GM23338 (cell line): ENCODE measurements around the gene DHRS2. TPM values are rescaled to one million over a fixed set of nuclear protein-coding genes. Genes with fewer than 3 reads are reported as not detected.

Experiments
- ATAC-seq: fragments of 200-7000 bp; cut with Tn5 transposase; 3 replicates; pipeline ENCODE4 v1.9.1; 2020
- DNase-seq: peaks from one replicate; pipeline ENCODE4 v3.0.0-alpha.2; 2015; ENCODE audit warnings: low spot score
- H2AFZ ChIP-seq: fragments of 200-600 bp; sonication (generic); 2 replicates; pipeline ENCODE4 v1.8.0; 2016; ENCODE audit warnings: antibody characterized with exemption, mild to moderate bottlenecking, moderate library complexity
- H3F3A ChIP-seq: fragments of 200-600 bp; sonication (generic); replicated peaks from 2 replicates; pipeline ENCODE4 v1.8.0; 2017; ENCODE audit warnings: antibody characterized with exemption, mixed run types, low read depth
- H3K27ac ChIP-seq: fragments of 200-600 bp; sonication (generic); 2 replicates; pipeline ENCODE4 v1.6.1; 2016; ENCODE audit warnings: low read depth
- H3K27me3 ChIP-seq: fragments of 200-600 bp; sonication (generic); 2 replicates; pipeline ENCODE4 v1.8.0; 2016; ENCODE audit warnings: mild to moderate bottlenecking, mixed run types, moderate library complexity; ENCODE audit not compliant: insufficient read depth
- H3K36me3 ChIP-seq: fragments of 200-600 bp; sonication (generic); 2 replicates; pipeline ENCODE4 v1.8.0; 2016; ENCODE audit warnings: mild to moderate bottlenecking; ENCODE audit not compliant: insufficient read depth
- H3K4me1 ChIP-seq: fragments of 200-600 bp; sonication (generic); 2 replicates; pipeline ENCODE4 v1.8.0; 2016; ENCODE audit warnings: mild to moderate bottlenecking, moderate library complexity; ENCODE audit not compliant: insufficient read depth
- H3K4me2 ChIP-seq: fragments of 200-600 bp; sonication (generic); 2 replicates; pipeline ENCODE4 v1.7.1; 2017; ENCODE audit warnings: mixed run types
- H3K4me3 ChIP-seq: fragments of 200-600 bp; sonication (generic); 2 replicates; pipeline ENCODE4 v1.6.1; 2016; ENCODE audit warnings: mixed run types
- H3K79me2 ChIP-seq: fragments of 200-600 bp; sonication (generic); replicated peaks from 2 replicates; pipeline ENCODE4 v1.8.0; 2017; ENCODE audit warnings: mild to moderate bottlenecking; ENCODE audit not compliant: insufficient read depth
- H3K9me2 ChIP-seq: fragments of 200-600 bp; sonication (generic); 2 replicates; pipeline ENCODE4 v1.8.0; 2017; ENCODE audit not compliant: insufficient read depth
- H4K20me1 ChIP-seq: fragments of 200-600 bp; sonication (generic); replicated peaks from 2 replicates; pipeline ENCODE4 v1.8.0; 2017; ENCODE audit warnings: mild to moderate bottlenecking; ENCODE audit not compliant: insufficient read depth
- H3K27ac Mint-ChIP-seq: 2 replicates; pipeline ENCODE4 v1.8.0; 2020; ENCODE audit warnings: inconsistent platforms, mild to moderate bottlenecking, moderate library complexity, mixed read lengths
- H3K27me3 Mint-ChIP-seq: 3 replicates; pipeline ENCODE4 v1.8.0; 2022; ENCODE audit warnings: low read depth, mild to moderate bottlenecking, moderate library complexity, mixed read lengths, inconsistent platforms; ENCODE audit not compliant: insufficient read depth, poor library complexity
- H3K36me3 Mint-ChIP-seq: 3 replicates; pipeline ENCODE4 v1.8.0; 2021; ENCODE audit warnings: low read depth, mild to moderate bottlenecking, inconsistent platforms, moderate library complexity, mixed read lengths
- H3K4me1 Mint-ChIP-seq: 3 replicates; pipeline ENCODE4 v1.8.0; 2020; ENCODE audit warnings: mild to moderate bottlenecking, inconsistent platforms, mixed read lengths
- H3K4me3 Mint-ChIP-seq: 3 replicates; pipeline ENCODE4 v1.8.0; 2021; ENCODE audit warnings: moderate library complexity, mild to moderate bottlenecking, inconsistent platforms, mixed read lengths
- H3K9me3 Mint-ChIP-seq: 3 replicates; pipeline ENCODE4 v1.8.0; 2020; ENCODE audit warnings: moderate library complexity, mild to moderate bottlenecking, inconsistent platforms, mixed read lengths
- CREB1 ChIP-seq: fragments of 250-450 bp; sonication (Bioruptor Pico); IDR thresholded peaks from 2 replicates; pipeline ENCODE4 v1.5.0; 2020; ENCODE audit warnings: low read depth, mild to moderate bottlenecking, moderate library complexity
- CTCF ChIP-seq, 2 experiments: fragments of 200-600 bp in 1 of 2; sonication (generic) in 1 of 2; conservative IDR thresholded peaks; 2 replicates each; pipeline versions ENCODE4 v1.5.1 to v1.6.1; 2016 to 2017; ENCODE audit warnings: antibody characterized with exemption in 2 of 2, low read depth in 2 of 2, mild to moderate bottlenecking in 2 of 2, moderate library complexity in 1 of 2
- ETS1 ChIP-seq: IDR thresholded peaks from 2 replicates; pipeline ENCODE4 v1.6.1; 2016; ENCODE audit warnings: antibody characterized with exemption
- EZH2phosphoT487 ChIP-seq: fragments of 200-600 bp; sonication (generic); IDR thresholded peaks from one replicate; pipeline ENCODE4 v1.8.1; 2018; ENCODE audit warnings: antibody characterized with exemption; ENCODE audit not compliant: unreplicated experiment
- REST ChIP-seq: IDR thresholded peaks from one replicate; pipeline ENCODE4 v1.6.1; 2018; ENCODE audit warnings: antibody characterized with exemption; ENCODE audit not compliant: unreplicated experiment
- STAT1 ChIP-seq: IDR thresholded peaks from one replicate; pipeline ENCODE4 v1.6.1; 2016; ENCODE audit warnings: antibody characterized with exemption; ENCODE audit not compliant: unreplicated experiment
- ZNF114 ChIP-seq: fragments of 250-450 bp; sonication (Bioruptor Pico); IDR thresholded peaks from 2 replicates; pipeline ENCODE4 v1.5.0; 2020; ENCODE audit warnings: mild to moderate bottlenecking, moderate library complexity
- ZNF331 ChIP-seq: fragments of 250-450 bp; sonication (Bioruptor Pico); IDR thresholded peaks from 2 replicates; pipeline ENCODE4 v1.5.0; 2020; ENCODE audit warnings: low read depth, mild to moderate bottlenecking, moderate library complexity
- polyA plus RNA-seq: library from polyadenylated mRNA; unstranded; fragments of >200 nt; fragmentation: Nextera tagmentation; extraction: Ambion mirVana; gene quantifications from 2 replicates; pipeline ENCODE4 v1.2.1, GENCODE V29; 2016
- total RNA-seq: library from RNA; depleted of rRNA; stranded (reverse); fragments of >200 nt; shearing (Covaris generic); gene quantifications from 2 replicates; pipeline ENCODE4 v1.2.3, GENCODE V29; 2014

The DHRS2 gene
- total and polyA plus RNA-seq, 2 experiments from 2014 or later, result 0.42 to 0.48 TPM

- no peak overlapping the region for H3K27ac ChIP-seq
- no peak overlapping the region for H3K4me3 ChIP-seq
- no peaks in the 10 kb centered on the region for H3K27me3 ChIP-seq
- no peaks in the 10 kb centered on the region for H3K36me3 ChIP-seq
- peaks cover 7% of the 10 kb centered on the region for H3K4me1 Mint-ChIP-seq
- H3F3A ChIP-seq, result no peaks in the 10 kb centered on the region
- ATAC-seq, result no peak
- H3K4me3 Mint-ChIP-seq, result no peak overlapping the region
- peaks cover 8% of the 10 kb centered on the region; the same call in 2 of the 3 replicates for H3K9me3 Mint-ChIP-seq
- H2AFZ ChIP-seq, result 0 out of 2 replicates have a peak overlapping the region, but pooled peaks have one; percentile 18
- no peak overlapping the region for H3K27ac Mint-ChIP-seq
- no peaks in the 10 kb centered on the region for H4K20me1 ChIP-seq
- H3K4me1 ChIP-seq, result no peaks in the 10 kb centered on the region
- no peaks in the 10 kb centered on the region; the same call in 2 of the 3 replicates for H3K36me3 Mint-ChIP-seq
- TF ChIP-seq STAT1 (no peak), CTCF (conservative IDR thresholded peaks at IDR 0.05; ENCODE audit: low read depth in 2 of 2) (no peak)
- peaks cover 1% of the 10 kb centered on the region for H3K27me3 Mint-ChIP-seq
- H3K4me2 ChIP-seq, result no peak overlapping the region
- H3K9me2 ChIP-seq, result peaks cover 8% of the 10 kb centered on the region; the same call in 1 of the 2 replicates
- H3K79me2 ChIP-seq, result no peaks in the 10 kb centered on the region
- DNase-seq, result no peak
Observed at GRCh38 chr14:23610815-23611289, 25.3 kb upstream of the DHRS2 start.

- no peak for TF ChIP-seq CREB1 (CRISPR knock-in tag)
- TF ChIP-seq ETS1, result no peak
- no peak for TF ChIP-seq EZH2phosphoT487
- no peak for TF ChIP-seq ZNF331 (CRISPR knock-in tag)
- TF ChIP-seq ZNF114 (CRISPR knock-in tag), result no peak
- no peak for TF ChIP-seq STAT1
- Histone ChIP-seq H3K4me2 (no peak overlapping the region), H3K36me3 (no peaks in the 10 kb centered on the region), H3K27me3 (no peaks in the 10 kb centered on the region), H3K4me3 (no peak overlapping the region), H3K79me2 (no peaks in the 10 kb centered on the region), H2AFZ (no peak overlapping the region), H4K20me1 (no peaks in the 10 kb centered on the region), H3F3A (no peaks in the 10 kb centered on the region), H3K4me1 (no peaks in the 10 kb centered on the region), H3K27ac (no peak overlapping the region), H3K9me2 (peaks cover 8% of the 10 kb centered on the region; the same call in 1 of the 2 replicates)
- H3K9me3 Mint-ChIP-seq, result peaks cover 8% of the 10 kb centered on the region; the same call in 2 of the 3 replicates
- H3K36me3 Mint-ChIP-seq, result no peaks in the 10 kb centered on the region; the same call in 2 of the 3 replicates
- H3K27me3 Mint-ChIP-seq, result peaks cover 1% of the 10 kb centered on the region
- H3K27ac Mint-ChIP-seq, result no peak overlapping the region
- no peak for DNase-seq
- H3K4me1 Mint-ChIP-seq, result peaks cover 7% of the 10 kb centered on the region
- no peak overlapping the region for H3K4me3 Mint-ChIP-seq
- ATAC-seq, result no peak
Observed at GRCh38 chr14:23612354-23612732, 23.8 kb upstream of the DHRS2 start.

- Mint-ChIP-seq H3K9me3 (peaks cover 8% of the 10 kb centered on the region; the same call in 2 of the 3 replicates), H3K4me3 (no peak overlapping the region), H3K27me3 (peaks cover 1% of the 10 kb centered on the region), H3K27ac (no peak overlapping the region), H3K4me1 (peaks cover 7% of the 10 kb centered on the region; the same call in 2 of the 3 replicates), H3K36me3 (no peaks in the 10 kb centered on the region)
- H4K20me1 ChIP-seq, result no peaks in the 10 kb centered on the region
- H3K79me2 ChIP-seq, result no peaks in the 10 kb centered on the region
- DNase-seq (no peak), ATAC-seq (no peak)
- no peak overlapping the region for H3K4me3 ChIP-seq
- H3F3A ChIP-seq, result no peaks in the 10 kb centered on the region
- H3K9me2 ChIP-seq, result peaks cover 8% of the 10 kb centered on the region; the same call in 1 of the 2 replicates
- no peak overlapping the region for H3K4me2 ChIP-seq
- H2AFZ ChIP-seq, result no peak overlapping the region
- H3K27ac ChIP-seq, result no peak overlapping the region
- no peaks in the 10 kb centered on the region for H3K36me3 ChIP-seq
- H3K4me1 ChIP-seq, result no peaks in the 10 kb centered on the region
- H3K27me3 ChIP-seq, result no peaks in the 10 kb centered on the region
- no peak for TF ChIP-seq ZNF331 (CRISPR knock-in tag)
- TF ChIP-seq ETS1, result no peak
- no peak for TF ChIP-seq CTCF (conservative IDR thresholded peaks at IDR 0.05; ENCODE audit: low read depth in 2 of 2)
- no peak for TF ChIP-seq REST
- TF ChIP-seq STAT1, result no peak
Observed at GRCh38 chr14:23612802-23613201, 23.4 kb upstream of the DHRS2 start.
